ENCODE results near the gene ZNF236. TPM values are rescaled to one million over a fixed set of nuclear protein-coding genes. Genes with fewer than 3 reads are reported as not detected.

The ZNF236 gene
- total RNA-seq, 6 experiments from 2014 or later = 6.3 to 10.4 (median 8.1) TPM

DNA sequence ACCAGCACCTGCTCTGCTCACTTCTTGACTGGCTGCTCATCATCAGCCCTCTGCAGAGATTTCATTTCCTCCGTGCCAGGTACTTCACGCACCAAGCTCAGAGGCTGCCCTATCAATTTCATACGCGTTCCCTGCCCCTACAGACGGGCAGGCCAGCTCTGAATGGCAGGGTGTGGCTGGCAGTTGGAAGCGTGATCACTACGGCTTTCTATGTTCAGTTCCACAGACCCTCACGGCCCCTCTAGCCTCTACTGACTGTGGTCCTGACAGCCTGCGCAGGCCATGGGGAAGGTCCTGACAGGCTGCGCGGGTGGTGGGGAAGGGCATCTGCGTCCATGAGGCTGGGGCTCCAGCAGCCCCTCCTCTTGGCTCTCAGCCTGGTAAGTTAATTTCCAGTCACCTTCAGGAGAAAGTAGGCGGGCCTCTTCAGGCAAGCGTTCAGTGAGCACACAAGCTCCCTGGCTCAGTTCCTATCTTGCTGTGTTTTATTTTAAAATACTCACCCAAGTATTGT, 154.8 kb downstream of the ZNF236 start:
- peaks cover 12% of the 10 kb centered on the region; the same call in 1 of the 2 replicates for H3K36me3 Mint-ChIP-seq (ENCODE audit: low read depth)
- TF ChIP-seq, protein P1, sequence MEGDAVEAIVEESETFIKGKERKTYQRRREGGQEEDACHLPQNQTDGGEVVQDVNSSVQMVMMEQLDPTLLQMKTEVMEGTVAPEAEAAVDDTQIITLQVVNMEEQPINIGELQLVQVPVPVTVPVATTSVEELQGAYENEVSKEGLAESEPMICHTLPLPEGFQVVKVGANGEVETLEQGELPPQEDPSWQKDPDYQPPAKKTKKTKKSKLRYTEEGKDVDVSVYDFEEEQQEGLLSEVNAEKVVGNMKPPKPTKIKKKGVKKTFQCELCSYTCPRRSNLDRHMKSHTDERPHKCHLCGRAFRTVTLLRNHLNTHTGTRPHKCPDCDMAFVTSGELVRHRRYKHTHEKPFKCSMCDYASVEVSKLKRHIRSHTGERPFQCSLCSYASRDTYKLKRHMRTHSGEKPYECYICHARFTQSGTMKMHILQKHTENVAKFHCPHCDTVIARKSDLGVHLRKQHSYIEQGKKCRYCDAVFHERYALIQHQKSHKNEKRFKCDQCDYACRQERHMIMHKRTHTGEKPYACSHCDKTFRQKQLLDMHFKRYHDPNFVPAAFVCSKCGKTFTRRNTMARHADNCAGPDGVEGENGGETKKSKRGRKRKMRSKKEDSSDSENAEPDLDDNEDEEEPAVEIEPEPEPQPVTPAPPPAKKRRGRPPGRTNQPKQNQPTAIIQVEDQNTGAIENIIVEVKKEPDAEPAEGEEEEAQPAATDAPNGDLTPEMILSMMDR (IDR thresholded peaks at IDR 0.05) = no peak

DNA sequence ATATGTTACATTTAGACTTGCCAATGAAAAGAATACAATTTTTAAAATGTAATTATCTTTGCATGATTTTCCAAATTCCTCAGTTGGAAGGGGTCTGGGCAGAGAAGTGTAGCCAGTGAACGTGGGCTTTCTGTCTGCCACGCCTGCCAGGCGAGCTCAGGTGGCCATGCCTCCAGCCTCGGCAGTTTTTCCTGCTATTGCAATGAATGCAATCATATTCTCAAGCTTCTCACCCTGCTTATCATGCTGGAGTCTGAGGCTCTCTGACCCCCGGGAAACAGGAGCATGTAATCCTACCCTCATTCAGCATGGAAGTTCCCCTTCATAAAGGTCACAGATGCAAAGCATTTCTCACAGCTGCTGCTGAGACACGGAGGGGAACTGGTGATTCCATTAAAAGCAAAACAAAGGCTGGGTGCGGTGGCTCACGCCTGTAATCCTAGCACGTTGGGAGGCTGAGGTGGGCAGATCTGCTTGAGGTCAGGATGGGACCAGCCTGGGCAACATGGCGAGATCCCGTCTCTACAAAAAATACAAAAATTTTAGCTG, 155.4 kb downstream of the ZNF236 start:
- Mint-ChIP-seq H3K27ac (no peak overlapping the region), H3K36me3 (ENCODE audit: low read depth) (peaks cover 8% of the 10 kb centered on the region; the same call in 1 of the 2 replicates), H3K4me3 (no peak overlapping the region), H3K4me1 (ENCODE audit: low read depth) (no peaks in the 10 kb centered on the region), H3K27me3 (ENCODE audit: insufficient read depth) (peaks cover 2% of the 10 kb centered on the region; the same call in 1 of the 2 replicates), H3K9me3 (no peaks in the 10 kb centered on the region)
- DNase-seq = no peak
- TF ChIP-seq, protein P1 (IDR thresholded peaks at IDR 0.05) = no peak

More for the DNA sequence above, 154.8 kb downstream of the ZNF236 start:
- H3K27me3 Mint-ChIP-seq (ENCODE audit: insufficient read depth) = peaks cover 2% of the 10 kb centered on the region; the same call in 1 of the 2 replicates
- no peak for DNase-seq
- no peak overlapping the region for H3K4me3 Mint-ChIP-seq
- no peak overlapping the region for H3K27ac Mint-ChIP-seq
- H3K9me3 Mint-ChIP-seq = no peaks in the 10 kb centered on the region
- H3K4me1 Mint-ChIP-seq (ENCODE audit: low read depth) = 0 out of 2 replicates have a peak, but pooled peaks cover 4% of the 10 kb centered on the region

GRCh38 chr18:76978616-76979015, 156.3 kb downstream of the ZNF236 start:
- H3K36me3 Mint-ChIP-seq (ENCODE audit: low read depth) = peaks cover 8% of the 10 kb centered on the region; the same call in 1 of the 2 replicates
- no peaks in the 10 kb centered on the region for H3K4me1 Mint-ChIP-seq (ENCODE audit: low read depth)
- H3K27me3 Mint-ChIP-seq (ENCODE audit: insufficient read depth) = peaks cover 2% of the 10 kb centered on the region; the same call in 1 of the 2 replicates
- DNase-seq = no peak
- no peak overlapping the region for H3K27ac Mint-ChIP-seq
- no peak overlapping the region for H3K4me3 Mint-ChIP-seq
- TF ChIP-seq, protein P1 (IDR thresholded peaks at IDR 0.05) = no peak
- no peaks in the 10 kb centered on the region for H3K9me3 Mint-ChIP-seq

DNA sequence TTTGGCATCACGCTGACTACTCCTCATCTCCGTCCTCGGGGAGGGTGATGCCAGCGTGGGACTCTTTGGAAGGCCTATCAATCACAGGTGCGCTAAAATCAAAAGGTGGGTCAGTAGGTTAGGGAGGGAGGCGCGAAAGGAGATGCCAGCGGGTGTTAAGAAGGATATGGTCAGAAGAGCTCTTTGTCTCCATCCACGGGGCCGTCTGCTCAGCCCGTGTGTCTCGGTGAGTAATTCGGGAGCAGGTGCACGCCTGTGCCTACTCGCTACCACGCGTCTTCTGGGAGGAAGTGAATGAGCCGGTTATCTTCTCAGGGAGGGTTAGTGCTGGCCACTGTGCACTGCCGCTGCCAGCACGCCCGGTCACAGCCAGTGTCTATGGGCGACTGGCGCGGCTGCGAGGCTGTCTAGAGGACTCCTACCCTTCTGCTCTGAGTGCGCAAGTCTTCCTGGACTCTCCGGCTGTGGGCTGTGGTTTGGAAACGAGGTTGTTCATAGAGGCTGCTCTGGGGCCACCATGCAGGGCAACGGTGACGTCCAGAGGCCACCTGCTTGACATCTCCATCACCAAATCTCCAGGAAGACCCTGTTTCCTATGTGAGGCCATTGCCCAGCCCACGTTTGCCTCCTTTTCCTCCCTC, 156.9 kb downstream of the ZNF236 start:
- Mint-ChIP-seq H3K4me1 (ENCODE audit: low read depth) (no peaks in the 10 kb centered on the region), H3K27me3 (ENCODE audit: insufficient read depth) (peaks cover 2% of the 10 kb centered on the region), H3K9me3 (no peaks in the 10 kb centered on the region), H3K36me3 (ENCODE audit: low read depth) (peaks cover 8% of the 10 kb centered on the region; the same call in 1 of the 2 replicates), H3K27ac (no peak overlapping the region), H3K4me3 (no peak overlapping the region)
- DNase-seq = no peak
- TF ChIP-seq, protein P1 (IDR thresholded peaks at IDR 0.05) = no peak

- Mint-ChIP-seq H3K4me1 (ENCODE audit: low read depth) (no peaks in the 10 kb centered on the region), H3K36me3 (ENCODE audit: low read depth) (peaks cover 8% of the 10 kb centered on the region; the same call in 1 of the 2 replicates), H3K27ac (no peak overlapping the region), H3K27me3 (ENCODE audit: insufficient read depth) (peaks cover 2% of the 10 kb centered on the region), H3K4me3 (no peak overlapping the region), H3K9me3 (no peaks in the 10 kb centered on the region)
- no peak for DNase-seq
- TF ChIP-seq, protein P1 (IDR thresholded peaks at IDR 0.05) = no peak
Observed at GRCh38 chr18:76979906-76980305, 157.5 kb downstream of the ZNF236 start.
